GM21619 (cell line): ENCODE results near the gene FNDC3A.

Experiments used
- ATAC-seq: cut with Tn5 transposase; IDR thresholded peaks from one replicate; pipeline ENCODE4 v1.9.1; 2021; ENCODE audit not compliant: unreplicated experiment

FNDC3A gene

GRCh38 chr13:49213997-49214916 is 238.5 kb downstream of the FNDC3A start:
- no peak for ATAC-seq

- peak; percentile 64 for ATAC-seq
Measured at GRCh38 chr13:49214917-49215376, 239.2 kb downstream of the FNDC3A start.

DNA sequence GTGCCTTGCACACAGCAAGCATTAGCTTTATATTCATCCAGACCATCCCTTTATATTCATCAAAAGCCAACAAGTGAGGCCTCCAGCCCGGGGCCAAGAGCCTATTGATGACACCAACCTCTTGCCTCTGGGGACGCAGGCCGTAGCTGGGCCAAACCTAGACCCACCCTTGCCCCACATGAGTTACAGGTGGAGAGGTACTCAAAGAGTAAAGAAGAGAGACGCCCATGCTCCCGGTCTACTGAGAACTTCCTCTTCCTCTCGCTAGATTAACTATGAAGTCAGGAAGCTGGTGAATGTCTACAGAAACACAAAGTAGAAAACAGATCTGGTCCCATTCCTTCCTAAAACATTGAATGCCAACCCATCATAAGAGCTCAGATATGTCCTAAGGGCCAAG is 240.6 kb downstream of the FNDC3A start:
- no peak for ATAC-seq

DNA sequence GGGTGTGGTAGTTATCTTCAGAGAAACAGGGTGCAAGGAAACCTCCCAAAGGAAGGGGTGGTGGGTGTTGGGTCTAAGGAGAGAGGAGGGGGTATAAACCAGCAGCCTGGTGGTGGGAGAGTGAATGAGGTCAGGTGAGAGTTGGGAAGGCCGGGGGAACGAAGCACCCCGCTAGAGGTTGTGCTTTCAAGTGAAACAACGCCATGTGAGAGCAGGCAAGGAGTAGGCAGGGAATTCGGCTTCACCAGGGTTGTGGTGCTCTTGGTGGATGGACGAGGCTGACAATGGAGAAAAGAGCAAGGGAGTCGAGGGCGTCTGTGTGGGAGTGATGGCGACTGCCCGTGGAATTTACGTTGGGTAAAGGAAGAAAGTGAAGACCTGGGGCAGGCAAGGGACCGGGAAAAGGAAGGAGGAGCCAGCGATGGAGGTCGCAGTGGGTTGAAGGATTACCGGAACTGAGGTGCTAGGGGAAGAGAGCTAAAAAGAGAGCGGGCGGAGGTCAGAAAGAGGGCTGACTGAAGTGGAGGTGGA is 242.3 kb downstream of the FNDC3A start:
- no peak for ATAC-seq

GRCh38 chr13:49218493-49219051 is 242.9 kb downstream of the FNDC3A start:
- ATAC-seq: no peak

- ATAC-seq: no peak
Measured at GRCh38 chr13:49219647-49220035, 243.9 kb downstream of the FNDC3A start.

- ATAC-seq: no peak
Measured at GRCh38 chr13:49220036-49220855, 244.5 kb downstream of the FNDC3A start, which contains the start of gene MLNR. Gene MLNR, plus strand, starts transcription at chr13:49220338. Its CDS starts 0 bp downstream, at chr13:49220338.

- ATAC-seq: no peak
Measured at GRCh38 chr13:49220856-49221589, 245.3 kb downstream of the FNDC3A start.

DNA sequence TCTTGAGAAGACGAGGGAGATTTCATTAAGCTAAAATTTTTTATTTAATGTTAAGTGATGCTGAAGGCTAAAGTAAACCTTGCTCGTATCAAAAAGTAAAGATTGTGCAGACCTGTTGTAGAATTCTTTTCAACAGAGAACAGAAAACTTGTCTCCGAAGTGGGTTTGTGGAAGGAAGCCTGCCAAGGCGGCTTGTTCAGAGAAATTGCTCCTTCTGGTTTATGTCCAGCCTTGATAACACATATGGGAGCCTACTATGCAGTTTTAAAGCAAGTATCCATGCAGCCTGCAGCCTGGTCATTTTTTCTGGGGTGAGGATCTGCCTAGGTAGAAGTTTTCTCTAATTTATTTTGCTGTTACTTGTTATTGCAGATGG is 245.9 kb downstream of the FNDC3A start:
- ATAC-seq: no peak

DNA sequence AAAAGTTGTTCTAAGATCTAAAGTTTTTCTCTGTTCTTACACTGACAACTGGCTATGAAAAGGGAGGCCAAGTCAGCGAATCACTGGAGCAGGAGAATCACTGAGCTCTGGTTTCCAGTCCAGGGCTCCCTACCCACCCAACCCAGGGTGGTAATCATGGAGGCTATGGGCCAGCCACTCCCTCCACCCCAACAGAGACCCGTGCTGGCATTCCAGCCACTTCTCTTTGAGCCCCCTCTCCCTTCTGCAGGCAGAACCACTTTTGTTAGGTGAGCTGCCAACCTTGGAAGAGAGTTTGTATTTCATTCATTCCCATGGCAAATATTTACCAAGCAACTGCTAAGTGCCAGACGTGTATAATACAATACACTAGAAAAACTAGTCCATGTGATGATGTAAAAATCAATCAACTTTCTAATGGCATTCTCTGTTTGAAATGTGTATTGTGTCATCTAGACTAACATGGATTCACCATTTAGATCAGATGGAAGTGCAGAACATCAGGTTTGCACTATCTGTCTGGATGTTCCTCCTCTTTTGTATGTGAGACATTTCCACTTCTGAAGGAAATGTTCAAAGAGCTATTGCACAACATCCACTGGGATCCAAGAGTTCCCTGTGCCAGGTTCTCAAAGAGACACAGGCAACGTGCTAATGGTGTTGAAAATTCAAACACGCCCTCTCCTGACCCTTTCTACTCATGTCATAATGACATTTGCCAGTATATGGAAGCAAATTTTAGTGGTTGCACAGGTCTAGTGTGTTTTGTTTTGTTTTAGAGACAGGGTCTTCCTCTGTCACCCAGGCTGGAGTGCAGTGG is 249.7 kb downstream of the FNDC3A start:
- ATAC-seq: no peak

- no peak for ATAC-seq
Measured at GRCh38 chr13:49226613-49227012, 250.9 kb downstream of the FNDC3A start.

DNA sequence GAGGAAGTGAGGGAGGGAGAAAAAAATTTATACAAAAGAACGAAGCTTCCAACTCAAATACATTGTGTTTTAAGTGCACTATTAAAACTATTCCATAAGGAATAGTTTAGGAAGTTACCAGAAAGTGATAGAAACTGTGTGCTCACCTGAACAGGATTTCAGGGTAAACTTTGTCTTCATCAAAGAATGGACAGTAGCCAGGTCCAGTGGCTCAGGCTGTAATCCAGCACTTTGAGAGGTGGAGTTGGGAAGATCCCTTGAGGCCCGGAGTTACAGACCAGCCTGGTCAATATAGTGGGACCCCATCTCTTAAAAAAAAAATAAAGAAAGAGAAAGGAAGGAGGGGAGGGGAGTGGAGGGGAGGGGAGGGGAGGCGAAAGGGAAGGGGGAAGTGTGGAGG is 259.0 kb downstream of the FNDC3A start:
- no peak for ATAC-seq

- no peak for ATAC-seq
Measured at GRCh38 chr13:49235856-49236431, 260.2 kb downstream of the FNDC3A start.

- no peak for ATAC-seq
Measured at GRCh38 chr13:49238621-49239020, 262.9 kb downstream of the FNDC3A start.

DNA sequence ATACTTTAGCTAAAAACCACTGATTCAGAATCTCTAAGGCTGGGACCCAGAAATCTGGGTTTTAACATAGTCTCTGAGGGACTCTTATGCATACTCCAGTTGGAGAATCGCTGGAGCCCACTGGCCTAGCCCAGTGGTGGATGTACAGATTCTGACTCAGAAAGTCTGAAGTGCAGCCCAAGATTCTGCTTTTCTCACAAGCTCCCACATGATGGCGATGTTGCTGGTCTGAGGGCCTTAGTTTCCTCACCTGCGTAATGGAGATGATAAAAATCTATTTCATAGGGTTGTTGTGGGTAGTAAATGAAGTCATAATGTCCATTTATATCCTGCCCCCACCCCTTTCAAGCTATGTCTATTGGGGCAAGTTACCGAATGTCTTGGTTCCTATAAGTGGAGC is 264.3 kb downstream of the FNDC3A start:
- no peak for ATAC-seq

DNA sequence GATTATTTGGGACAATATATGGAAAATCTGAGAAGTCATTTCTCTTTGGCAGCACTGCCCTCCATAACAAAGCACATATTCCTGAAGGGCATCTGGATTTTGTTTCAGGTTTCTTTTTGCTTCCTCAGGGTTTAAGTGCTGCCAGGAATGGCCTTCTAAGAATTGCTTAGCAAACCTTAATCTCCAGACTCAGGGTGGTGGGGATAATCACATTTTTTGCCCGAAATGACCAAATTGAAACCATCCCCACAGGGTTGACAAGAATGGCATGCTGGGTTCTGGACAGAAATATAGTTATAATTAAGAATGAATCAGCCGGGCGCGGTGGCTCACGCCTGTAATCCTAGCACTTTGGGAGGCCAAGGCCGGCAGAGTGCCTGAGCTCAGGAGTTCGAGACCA is 265.6 kb downstream of the FNDC3A start:
- no peak for ATAC-seq

GRCh38 chr13:49245101-49245500 is 269.4 kb downstream of the FNDC3A start:
- ATAC-seq: no peak

GRCh38 chr13:49246850-49247642 is 271.3 kb downstream of the FNDC3A start:
- ATAC-seq: peak; percentile 35
